DMS114 treated with DMSO at 0.1 percent for 48 hours (cell line): ENCODE results near the gene PLEKHH1.

ENCODE experiments used
- DNase-seq: peaks from one replicate; lab custom pipeline; 2025; ENCODE audit not compliant: unreplicated experiment; lab: John Stamatoyannopoulos, UW

The PLEKHH1 gene

DNA sequence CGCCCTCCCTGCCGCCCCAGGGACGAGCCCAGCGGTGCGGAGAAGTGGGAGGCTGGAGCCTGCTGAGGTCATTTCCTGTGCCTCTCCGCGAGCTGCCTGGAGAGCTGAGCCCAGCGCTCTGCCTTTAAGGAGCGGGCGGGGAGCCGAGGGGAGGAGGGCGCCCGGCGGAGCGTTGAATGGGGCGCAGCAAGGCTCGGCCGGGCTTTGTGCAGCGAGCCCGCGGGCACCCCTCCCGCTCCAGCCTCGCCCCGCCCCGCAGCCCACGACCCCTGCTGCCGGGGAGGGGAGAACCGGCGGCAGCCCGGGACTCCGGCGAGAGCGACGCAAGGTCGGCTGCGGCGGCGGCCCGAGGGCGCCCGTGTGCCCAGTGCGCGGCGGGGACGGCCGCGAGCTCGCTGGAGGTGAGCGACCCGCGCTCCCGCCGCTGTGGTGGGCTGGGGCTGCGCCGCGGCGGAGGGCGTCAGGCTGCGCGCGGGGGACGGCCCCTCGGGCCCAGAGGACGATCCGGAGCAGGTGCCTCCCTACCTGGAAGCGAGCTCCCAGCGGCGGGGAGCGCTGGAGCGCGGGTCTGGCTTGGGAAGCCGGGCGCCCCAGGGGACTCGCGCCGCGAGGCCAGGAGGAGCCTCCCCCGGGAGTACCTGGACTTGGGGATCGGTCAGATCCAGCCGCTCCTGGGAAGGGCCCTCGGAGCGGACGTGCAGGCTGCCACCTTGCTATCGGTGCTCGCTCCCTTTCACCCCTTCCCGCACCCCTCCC, at the start of gene PLEKHH1:
TSS of gene PLEKHH1 (plus strand) at position 293 of the 756 bp plus-strand sequence. CDS start 8,578 bp downstream, outside the sequence.
- no peak for DNase-seq

DNA sequence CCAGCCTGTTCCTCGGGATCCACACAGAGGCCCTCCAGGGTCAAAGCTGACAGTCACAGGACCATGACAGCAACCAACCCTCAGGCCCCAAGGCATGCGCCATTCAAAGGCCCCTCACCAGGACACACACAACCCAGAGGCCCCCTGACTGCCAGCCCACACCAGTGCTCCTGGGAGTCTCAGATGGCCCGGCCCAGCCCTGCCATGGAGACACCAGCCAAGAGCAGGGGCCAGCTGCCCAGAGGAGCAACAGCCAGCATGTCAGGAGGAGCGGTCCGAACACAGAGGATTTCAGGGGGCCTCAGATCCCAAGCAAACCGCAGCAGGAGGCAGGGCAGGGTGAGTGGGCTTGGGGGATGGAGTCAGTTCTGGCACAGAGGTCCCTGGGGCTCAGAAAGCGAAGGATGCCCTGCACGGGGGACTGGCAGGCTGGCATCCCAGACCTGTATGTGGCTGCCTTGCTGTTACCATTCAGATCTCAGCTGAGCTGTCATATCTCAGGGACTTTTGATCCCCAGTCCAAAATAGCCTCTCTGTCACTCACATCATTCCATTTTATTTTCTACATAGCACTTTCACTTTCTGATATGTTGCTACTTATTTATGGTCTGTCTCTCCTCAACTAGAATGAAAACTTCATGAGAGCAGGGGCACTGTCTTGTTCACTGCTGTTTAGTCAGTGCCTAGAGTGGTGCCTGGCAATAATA, 49.4 kb upstream of the PLEKHH1 start:
- no peak for DNase-seq

DNA sequence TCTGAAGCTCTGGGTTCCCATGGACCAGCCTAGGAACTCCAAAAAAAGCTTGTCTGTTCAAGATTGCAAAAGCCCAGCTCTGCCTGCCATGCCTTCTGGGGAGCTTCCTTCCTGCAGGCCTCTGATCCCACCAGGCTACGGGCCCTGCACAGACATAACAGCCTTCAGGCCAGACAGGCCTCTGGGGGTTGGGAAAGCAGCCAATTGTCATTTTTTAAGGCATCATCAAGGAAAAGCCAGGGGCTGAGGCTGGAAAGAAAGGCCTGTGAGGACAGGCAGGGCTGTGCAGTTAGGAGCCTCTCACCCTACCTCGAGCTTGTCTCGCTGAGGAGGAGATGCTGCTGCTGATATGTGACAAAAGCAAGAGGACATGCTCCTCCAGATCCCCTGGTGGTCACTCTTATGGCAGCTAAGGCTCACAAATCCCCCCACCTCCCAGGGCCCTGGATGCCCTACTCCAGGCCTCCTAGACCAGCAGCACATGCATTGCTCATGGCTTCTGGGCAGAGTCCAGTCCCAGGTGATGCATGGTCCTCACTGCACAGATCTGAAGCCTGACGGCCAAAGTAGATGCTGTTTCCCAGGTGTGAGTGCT, 47.5 kb upstream of the PLEKHH1 start:
- no peak for DNase-seq

GRCh38 chr14:67486890-67487289, 46.2 kb upstream of the PLEKHH1 start:
- no peak for DNase-seq

GRCh38 chr14:67487332-67487731, 45.8 kb upstream of the PLEKHH1 start:
- DNase-seq, result no peak

- no peak for DNase-seq
Observed at GRCh38 chr14:67487937-67488893, 44.9 kb upstream of the PLEKHH1 start, which contains the start of gene TMEM229B. Gene TMEM229B, minus strand, starts transcription at chr14:67488721. Its CDS starts 14,798 bp downstream, at chr14:67473923.

DNA sequence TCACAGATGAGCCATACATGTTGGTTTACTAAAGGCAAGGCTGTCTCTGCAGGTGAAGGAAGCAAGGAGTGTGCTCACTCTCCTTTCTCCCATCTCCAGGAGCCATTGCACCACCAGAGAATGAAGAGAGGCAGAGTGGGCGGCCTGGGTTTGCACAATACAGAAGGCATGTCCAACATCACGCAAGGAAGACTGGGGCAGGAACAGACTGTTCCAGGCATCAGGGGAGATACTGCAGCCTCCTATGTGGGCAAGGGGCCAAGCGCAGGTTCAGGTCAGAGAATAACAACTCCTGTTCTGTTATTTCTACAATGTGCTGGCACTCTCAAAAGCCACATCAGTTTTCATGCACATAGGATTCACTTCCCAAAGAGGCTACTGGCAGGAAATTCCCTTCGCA, 42.9 kb upstream of the PLEKHH1 start:
- DNase-seq, result no peak

GRCh38 chr14:67491285-67491684, 41.8 kb upstream of the PLEKHH1 start:
- no peak for DNase-seq

DNA sequence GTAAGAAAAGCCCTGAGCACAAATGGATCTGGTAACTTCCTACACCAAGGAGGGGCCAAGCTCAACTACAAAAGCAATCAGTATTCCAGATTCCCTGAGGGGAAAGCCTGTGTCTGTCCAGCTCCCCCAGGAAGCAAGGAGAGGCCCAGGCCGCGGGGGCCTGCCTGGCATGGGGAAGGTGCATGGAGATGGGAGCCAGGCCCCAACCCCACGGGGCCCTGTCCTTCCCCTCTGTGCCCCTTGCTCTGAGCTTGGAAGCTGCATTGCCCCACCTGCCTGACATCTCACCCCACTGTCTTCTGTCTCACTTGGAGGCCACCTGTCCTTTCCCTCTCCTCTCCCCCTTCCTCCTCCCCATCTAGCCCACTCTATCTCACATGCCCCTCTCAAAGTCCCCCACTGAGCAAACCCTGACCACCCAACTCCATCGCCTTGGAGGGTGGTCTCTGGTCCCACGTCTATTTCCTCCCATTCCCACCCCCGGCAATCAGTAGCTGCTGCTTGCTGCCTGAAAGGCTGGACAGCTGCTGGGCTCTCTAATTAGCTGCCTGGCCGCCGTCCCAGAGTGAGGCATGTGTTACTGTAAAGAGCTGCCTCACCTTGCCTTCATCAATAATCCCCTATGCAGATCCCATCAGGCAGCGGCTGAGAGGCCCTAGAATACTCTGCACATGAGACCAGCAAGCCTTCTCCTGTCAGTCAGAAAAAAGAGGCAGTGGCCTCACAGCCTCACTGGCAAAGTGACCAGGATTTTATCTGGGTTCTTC, 41.2 kb upstream of the PLEKHH1 start:
- no peak for DNase-seq

- DNase-seq, result no peak
Observed at GRCh38 chr14:67492538-67492937, 40.6 kb upstream of the PLEKHH1 start.

DNA sequence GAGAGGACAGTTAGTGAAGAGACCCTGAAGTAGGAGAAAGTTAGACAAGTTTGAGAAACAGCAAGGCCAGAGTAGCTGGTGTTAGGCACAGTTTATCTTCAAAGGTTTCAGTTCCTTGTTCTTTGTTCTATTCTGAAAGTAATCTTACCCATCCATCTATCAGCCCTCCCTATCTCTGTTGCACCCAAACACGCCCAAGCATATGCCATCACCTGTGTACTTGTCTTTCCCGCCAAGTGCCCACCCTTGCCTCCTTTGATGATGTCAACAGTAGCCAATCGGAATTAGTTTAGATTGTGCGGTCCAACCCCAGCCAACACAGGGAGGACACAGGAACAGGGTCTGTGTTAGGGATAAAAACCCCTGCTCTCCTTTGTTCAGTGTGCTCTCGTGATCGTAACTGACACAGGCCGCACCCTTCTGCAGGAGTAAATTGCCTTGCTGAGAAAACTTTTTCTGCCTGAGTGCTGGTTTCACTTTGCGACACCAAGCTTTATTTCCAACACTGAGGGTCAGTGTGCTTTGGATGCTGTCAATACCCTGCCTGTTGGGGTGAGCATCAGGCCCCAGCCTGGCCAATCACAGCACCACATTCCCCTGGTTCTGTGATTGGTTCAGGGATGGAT, 39.9 kb upstream of the PLEKHH1 start:
- no peak for DNase-seq

DNA sequence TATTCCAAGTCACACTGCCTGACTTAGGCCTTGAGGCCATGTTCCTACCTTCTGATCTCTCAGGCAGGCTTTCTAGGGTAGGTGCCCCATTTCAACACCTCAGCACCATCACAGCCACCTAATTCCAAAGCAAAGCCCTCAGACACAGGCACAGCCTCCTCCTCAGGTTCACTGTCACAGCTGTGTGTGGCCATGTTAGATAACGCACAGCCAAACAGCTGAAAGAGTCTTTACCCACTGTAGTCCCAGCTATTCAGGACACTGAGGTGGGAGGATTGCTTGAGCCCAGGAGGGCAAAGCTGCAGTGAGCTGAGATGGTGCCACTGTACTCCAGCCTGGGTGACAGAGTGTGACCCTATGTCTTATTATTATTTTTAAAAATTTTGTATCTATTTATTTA, 37.3 kb upstream of the PLEKHH1 start:
- DNase-seq, result no peak

GRCh38 chr14:67497216-67497615, 35.9 kb upstream of the PLEKHH1 start:
- DNase-seq, result no peak

- DNase-seq, result no peak
Observed at GRCh38 chr14:67497716-67498115, 35.4 kb upstream of the PLEKHH1 start.

- DNase-seq, result no peak
Observed at GRCh38 chr14:67500981-67501380, 32.1 kb upstream of the PLEKHH1 start.

DNA sequence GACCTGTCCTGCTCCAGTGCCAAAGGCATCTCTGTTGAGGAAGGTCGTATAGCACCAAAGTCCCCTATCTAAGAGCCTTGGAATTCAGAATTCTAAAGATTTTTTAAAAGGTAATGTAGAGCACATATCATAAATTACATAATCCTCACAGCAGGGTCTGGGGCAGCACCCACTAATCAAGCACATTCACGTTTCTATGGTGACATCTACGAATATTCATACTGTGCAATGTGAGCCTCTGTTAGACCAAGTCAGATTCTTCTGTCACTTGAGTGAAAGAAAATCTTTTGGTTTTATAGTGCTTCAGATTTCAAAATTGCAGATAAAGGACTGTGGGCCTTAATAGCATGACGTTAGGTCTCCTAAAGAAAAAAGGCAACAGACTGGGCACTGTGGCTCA, 31.4 kb upstream of the PLEKHH1 start:
- DNase-seq, result no peak

GRCh38 chr14:67502867-67503266, 30.2 kb upstream of the PLEKHH1 start:
- DNase-seq, result no peak

DNA sequence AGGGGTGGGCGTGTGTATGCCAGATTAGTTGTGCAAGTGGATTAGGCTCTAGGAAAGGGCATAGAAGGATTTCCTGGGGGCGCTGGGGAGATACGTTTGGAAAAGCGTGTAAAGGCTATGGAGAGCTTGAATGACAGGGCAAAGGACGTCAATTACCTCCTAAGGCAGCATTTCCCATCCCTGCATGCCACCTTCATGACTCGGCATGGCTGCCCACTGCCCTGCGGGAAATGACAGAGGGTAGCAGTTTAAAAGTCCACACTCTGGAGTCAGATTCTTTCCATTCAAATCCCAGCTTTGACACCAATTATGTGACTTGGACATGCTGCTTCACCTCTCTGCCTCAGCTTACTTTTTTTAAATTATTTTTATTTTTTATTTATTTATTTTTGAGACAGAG, 29.8 kb upstream of the PLEKHH1 start:
- DNase-seq, result no peak

- no peak for DNase-seq
Observed at GRCh38 chr14:67505254-67505653, 27.8 kb upstream of the PLEKHH1 start.

GRCh38 chr14:67508956-67509355, 24.1 kb upstream of the PLEKHH1 start:
- DNase-seq, result no peak
